OCI-LY7 (cell line): ENCODE data around the gene SH3BP5L.

Experiments used
- EZH2phosphoT487 ChIP-seq: fragments of 200-600 bp; sonication (generic); IDR thresholded peaks from 2 replicates; pipeline ENCODE4 v1.6.1; 2018; ENCODE audit warnings: low read depth, borderline replicate concordance, mild to moderate bottlenecking, mixed run types, antibody characterized with exemption, low read length, moderate library complexity, mixed read lengths
- TF ChIP-seq, protein P1 (sequence below): fragments of 200-600 bp; sonication (generic); conservative IDR thresholded peaks from 2 replicates; pipeline ENCODE4 v1.5.1; 2014; ENCODE audit warnings: mild to moderate bottlenecking, antibody characterized with exemption, low read length, moderate library complexity, mixed read lengths

DNA sequence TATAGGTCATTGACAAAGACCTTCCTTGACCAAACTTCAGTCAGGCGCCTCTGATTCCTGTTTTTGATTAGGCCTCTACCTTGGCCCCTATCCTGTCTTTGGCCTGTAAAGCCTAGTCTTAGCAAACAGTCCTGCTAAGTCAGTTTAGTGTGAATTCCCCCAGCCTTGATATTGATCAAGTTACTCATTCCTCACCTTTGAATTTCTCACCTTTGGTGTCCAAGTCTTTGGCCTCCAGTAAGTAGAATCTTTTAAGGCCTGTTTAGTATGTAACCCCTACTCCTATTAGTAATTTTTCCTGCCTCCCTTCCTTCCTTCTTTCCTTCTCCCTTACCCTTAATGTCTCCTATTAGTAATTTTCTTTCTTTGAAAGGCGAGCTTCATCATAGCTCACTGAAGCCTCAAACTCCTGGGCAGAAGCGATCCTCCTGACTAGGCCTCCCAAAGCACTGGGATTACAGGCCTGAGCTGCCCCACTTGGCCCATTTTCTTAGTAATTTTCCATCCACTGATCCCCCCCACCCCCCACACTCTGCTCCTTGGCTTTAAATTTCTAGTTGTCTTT is 46.2 kb upstream of the SH3BP5L start:
- TF ChIP-seq, protein P1, sequence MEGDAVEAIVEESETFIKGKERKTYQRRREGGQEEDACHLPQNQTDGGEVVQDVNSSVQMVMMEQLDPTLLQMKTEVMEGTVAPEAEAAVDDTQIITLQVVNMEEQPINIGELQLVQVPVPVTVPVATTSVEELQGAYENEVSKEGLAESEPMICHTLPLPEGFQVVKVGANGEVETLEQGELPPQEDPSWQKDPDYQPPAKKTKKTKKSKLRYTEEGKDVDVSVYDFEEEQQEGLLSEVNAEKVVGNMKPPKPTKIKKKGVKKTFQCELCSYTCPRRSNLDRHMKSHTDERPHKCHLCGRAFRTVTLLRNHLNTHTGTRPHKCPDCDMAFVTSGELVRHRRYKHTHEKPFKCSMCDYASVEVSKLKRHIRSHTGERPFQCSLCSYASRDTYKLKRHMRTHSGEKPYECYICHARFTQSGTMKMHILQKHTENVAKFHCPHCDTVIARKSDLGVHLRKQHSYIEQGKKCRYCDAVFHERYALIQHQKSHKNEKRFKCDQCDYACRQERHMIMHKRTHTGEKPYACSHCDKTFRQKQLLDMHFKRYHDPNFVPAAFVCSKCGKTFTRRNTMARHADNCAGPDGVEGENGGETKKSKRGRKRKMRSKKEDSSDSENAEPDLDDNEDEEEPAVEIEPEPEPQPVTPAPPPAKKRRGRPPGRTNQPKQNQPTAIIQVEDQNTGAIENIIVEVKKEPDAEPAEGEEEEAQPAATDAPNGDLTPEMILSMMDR = no peak
- TF ChIP-seq EZH2phosphoT487 = no peak
